Endothelial cell of umbilical vein (primary cell): ENCODE measurements around the gene EMC8.
"Not testable (repeated sequence)": the region's sequence is repeated elsewhere in the genome, so short reads cannot be mapped to it uniquely, and the experiment has no call there.

Source experiments
- CTCF ChIP-seq, 2 donors: IDR thresholded peaks; 1 replicate in 1 of 2; 2 replicates in 1 of 2; pipeline ENCODE4 v1.5.1; 2011; ENCODE audit warnings: low read length in 2 of 2, mild to moderate bottlenecking in 2 of 2, moderate library complexity in 2 of 2, control low read depth in 1 of 2, inconsistent platforms in 1 of 2, low read depth in 1 of 2; ENCODE audit not compliant: insufficient read depth in 1 of 2; ENCODE audit errors: extremely low read depth in 1 of 2
- MYC ChIP-seq: IDR thresholded peaks from one replicate; pipeline ENCODE4 v1.6.1; 2011; ENCODE audit warnings: mild to moderate bottlenecking, low read depth, low read length
- POLR2A ChIP-seq: IDR thresholded peaks from 2 replicates; pipeline ENCODE4 v1.6.1; 2012; ENCODE audit warnings: low read depth, mild to moderate bottlenecking, control low read depth, low read length

- not testable (repeated sequence) for TF ChIP-seq CTCF (IDR thresholded peaks at IDR 0.05; ENCODE audit: extremely low read depth in 1 of 2, insufficient read depth in 1 of 2, low read depth in 1 of 2, low read length in 2 of 2); POLR2A; MYC
Measured at GRCh38 chr16:85808104-85808503, 8.8 kb upstream of the EMC8 start.
